Measurements from ENCODE around the gene RGN. TPM values are rescaled to one million over a fixed set of nuclear protein-coding genes. Genes with fewer than 3 reads are reported as not detected.

The RGN gene
- total and polyA plus RNA-seq, 11 donors, result 3.2 to 23.6 (median 17.7) TPM

- intact Hi-C loops (cut with DNase I), result no loop called here
- H3K27me3 ChIP-seq, result peaks cover 0 to 33% (median 0%) of the 10 kb centered on the region in 9 donors
- ATAC-seq, result no peak
Observed at GRCh38 chrX:47059142-47059874, 18.9 kb upstream of the RGN start.

GRCh38 chrX:47060708-47061107, 17.5 kb upstream of the RGN start:
- H3K36me3 ChIP-seq, result peaks cover 0 to 15% (median 0%) of the 10 kb centered on the region in 9 donors
- H3K27me3 ChIP-seq, result peaks cover 0 to 33% (median 0%) of the 10 kb centered on the region in 9 donors
- intact Hi-C loops (cut with DNase I), result no loop called here
- DNase-seq, result no peak
- H3K9me3 ChIP-seq, result no peaks in the 10 kb centered on the region
- no peak overlapping the region for H3K4me3 ChIP-seq
- no peak overlapping the region for H3K27ac ChIP-seq
- 74 to 96% (median 78%) methylated on average over 2 of the region's 2 CpGs for WGBS, 4 donors
- TF ChIP-seq CTCF (IDR thresholded peaks at IDR 0.05) (no peak), POLR2A (IDR thresholded peaks at IDR 0.05) (no peak)
- H3K4me1 ChIP-seq, result no peaks in the 10 kb centered on the region
- ATAC-seq, result no peak

More at GRCh38 chrX:47059142-47059874, 18.9 kb upstream of the RGN start:
- no peak for DNase-seq
- 60 to 86% (median 82%) methylated on average over 1 of the region's 1 CpG for WGBS, 4 donors
- Histone ChIP-seq H3K4me1 (no peaks in the 10 kb centered on the region), H3K9me3 (no peaks in the 10 kb centered on the region), H3K4me3 (no peak overlapping the region), H3K36me3 (peaks cover 0 to 17% (median 0%) of the 10 kb centered on the region in 9 donors), H3K27ac (no peak overlapping the region)
- no peak for TF ChIP-seq POLR2A (IDR thresholded peaks at IDR 0.05)

GRCh38 chrX:47061238-47061919, 16.9 kb upstream of the RGN start:
- WGBS, 4 donors, result 73 to 87% (median 76%) methylated on average over 2 of the region's 2 CpGs
- H3K9me3 ChIP-seq, result no peaks in the 10 kb centered on the region
- no peaks in the 10 kb centered on the region for H3K4me1 ChIP-seq
- peaks cover 0 to 40% (median 0%) of the 10 kb centered on the region in 9 donors for H3K27me3 ChIP-seq
- no peak overlapping the region for H3K27ac ChIP-seq
- peaks cover 0 to 8% (median 0%) of the 10 kb centered on the region in 9 donors for H3K36me3 ChIP-seq
- no peak overlapping the region for H3K4me3 ChIP-seq
- DNase-seq, result no peak
- intact Hi-C loops (cut with DNase I), result no loop called here
- TF ChIP-seq POLR2A (IDR thresholded peaks at IDR 0.05), result no peak
- TF ChIP-seq CTCF (IDR thresholded peaks at IDR 0.05), result no peak
- ATAC-seq, result no peak

- ATAC-seq, result no peak
- 60 to 96% (median 83%) methylated on average over 2 of the region's 2 CpGs for WGBS, 4 donors
- intact Hi-C loops (cut with DNase I), result no loop called here
- DNase-seq, result no peak
- H3K4me1 ChIP-seq, result no peaks in the 10 kb centered on the region
- H3K27me3 ChIP-seq, result peaks cover 0 to 44% (median 0%) of the 10 kb centered on the region in 9 donors
- H3K4me3 ChIP-seq, result no peak overlapping the region
- H3K36me3 ChIP-seq, result peaks cover 0 to 4% (median 0%) of the 10 kb centered on the region in 9 donors
- TF ChIP-seq POLR2A (IDR thresholded peaks at IDR 0.05), result no peak
- H3K27ac ChIP-seq, result no peak overlapping the region
- no peaks in the 10 kb centered on the region for H3K9me3 ChIP-seq
Observed at GRCh38 chrX:47063179-47063578, 15.1 kb upstream of the RGN start.

GRCh38 chrX:47068214-47068613, 10.0 kb upstream of the RGN start:
- Histone ChIP-seq H3K9me3 (no peaks in the 10 kb centered on the region), H3K27me3 (peaks cover 0 to 32% (median 0%) of the 10 kb centered on the region in 9 donors), H3K36me3 (no peaks in the 10 kb centered on the region), H3K4me3 (no peak overlapping the region), H3K4me1 (no peaks in the 10 kb centered on the region), H3K27ac (no peak overlapping the region)
- no peak for DNase-seq
- WGBS, 4 donors, result 66 to 93% (median 74%) methylated on average over 3 of the region's 3 CpGs
- intact Hi-C loops (cut with DNase I), result no loop called here
- TF ChIP-seq CTCF (IDR thresholded peaks at IDR 0.05) (no peak), POLR2A (IDR thresholded peaks at IDR 0.05) (no peak)
- no peak for ATAC-seq

Data from heart left ventricle (tissue), 16 donors.